K562 (cell line): ENCODE measurements around the gene IARS2. TPM values are rescaled to one million over a fixed set of nuclear protein-coding genes. Genes with fewer than 3 reads are reported as not detected.

Experiments used
- ARID4B ChIP-seq: sonication (generic); formaldehyde crosslinking; IDR thresholded peaks from 2 replicates; pipeline ENCODE4 v1.8.0; 2022; ENCODE audit warnings: mild to moderate bottlenecking, missing genetic modification reagents
- ATF6 ChIP-seq: sonication (generic); formaldehyde crosslinking; IDR thresholded peaks from 2 replicates; pipeline ENCODE4 v1.4.0; 2020; ENCODE audit warnings: mild to moderate bottlenecking, missing genetic modification reagents
- ATF7 ChIP-seq: fragments of 450-650 bp; IDR thresholded peaks from 2 replicates; pipeline ENCODE4 v1.7.1; 2014; ENCODE audit warnings: mild to moderate bottlenecking, moderate library complexity
- CCAR2 ChIP-seq: fragments of 200-400 bp; formaldehyde crosslinking; IDR thresholded peaks from 2 replicates; pipeline ENCODE4 v1.6.1; 2017; ENCODE audit warnings: mild to moderate bottlenecking, low read depth, low read length
- CHAMP1 ChIP-seq: fragments of 450-650 bp; IDR thresholded peaks from 2 replicates; pipeline ENCODE4 v1.6.1; 2016; ENCODE audit warnings: mild to moderate bottlenecking
- DACH1 ChIP-seq: fragments of 450-650 bp; IDR thresholded peaks from 2 replicates; pipeline ENCODE4 v1.6.1; 2018; ENCODE audit not compliant: partially characterized antibody
- DMBX1 ChIP-seq: fragments of 250-450 bp; sonication (Bioruptor Pico); IDR thresholded peaks from 2 replicates; pipeline ENCODE4 v1.8.0; 2022; ENCODE audit warnings: inconsistent platforms, mild to moderate bottlenecking, moderate library complexity, borderline replicate concordance
- EP400 ChIP-seq: fragments of 450-650 bp; IDR thresholded peaks from 2 replicates; pipeline ENCODE4 v1.6.1; 2017; ENCODE audit warnings: antibody characterized with exemption, mild to moderate bottlenecking, moderate library complexity
- HCFC1 ChIP-seq: IDR thresholded peaks from 2 replicates; pipeline ENCODE4 v1.6.1; 2012; ENCODE audit warnings: low read depth, low read length, improper control_type of control experiment
- HDAC1 ChIP-seq, 2 experiments: fragments of 450-650 bp; IDR thresholded peaks; 2 replicates each; pipeline ENCODE4 v1.6.1; 2016 to 2017; ENCODE audit warnings: inconsistent platforms in 1 of 2, mild to moderate bottlenecking in 1 of 2, moderate library complexity in 1 of 2
- MAZ ChIP-seq, 2 experiments: fragments of 450-650 bp in 1 of 2; sonication (generic) in 1 of 2; formaldehyde crosslinking; IDR thresholded peaks in 1 of 2; conservative IDR thresholded peaks in 1 of 2; 2 replicates each; pipeline versions ENCODE4 v1.4.0 to v1.5.0; 2020; ENCODE audit warnings: mild to moderate bottlenecking in 1 of 2, missing genetic modification reagents in 1 of 2
- NRF1 ChIP-seq, 2 experiments: fragments of 450-650 bp; IDR thresholded peaks in 1 of 2; conservative IDR thresholded peaks in 1 of 2; 2 replicates each; pipeline ENCODE4 v1.6.1; 2014; ENCODE audit warnings: mild to moderate bottlenecking in 2 of 2
- PHF8 ChIP-seq: fragments of 200-600 bp; sonication (generic); IDR thresholded peaks from 2 replicates; pipeline ENCODE4 v1.6.1; 2012; ENCODE audit warnings: mixed run types, mild to moderate bottlenecking, inconsistent platforms, low read length, moderate library complexity, borderline replicate concordance
- VEZF1 ChIP-seq: fragments of 200-800 bp; sonication (Bioruptor generic); IDR thresholded peaks from 2 replicates; pipeline ENCODE4 v1.6.1; 2017; ENCODE audit warnings: missing genetic modification characterization, missing compliant biosample characterization
- ZKSCAN1 ChIP-seq: fragments of 150-350 bp; IDR thresholded peaks from 2 replicates; pipeline ENCODE4 v1.6.1; 2016; ENCODE audit warnings: low read depth, low read length
- ZNF408 ChIP-seq: fragments of 250-450 bp; sonication (Bioruptor Pico); IDR thresholded peaks from 2 replicates; pipeline ENCODE4 v1.4.0; 2020; ENCODE audit warnings: low read depth, mild to moderate bottlenecking, moderate library complexity
- polyA plus RNA-seq, 8 experiments: library from polyadenylated mRNA; depleted of rRNA in 4 of 8; stranded (reverse) in 5 of 8; unstranded in 3 of 8; fragments of >200 nt; fragmentation: Nextera tagmentation in 2 of 8; fragmentation: Illumina TruSeq in 1 of 8; extraction: Ambion mirVana in 2 of 8; extraction: Trizol in 1 of 8; gene quantifications; 2 replicates each; pipeline versions ENCODE4 v1.2.1 to v1.2.3, GENCODE V29; 2011 to 2014; ENCODE audit warnings: inconsistent platforms in 1 of 8, missing spikeins in 1 of 8
- total RNA-seq, 7 experiments: library from RNA; depleted of rRNA in 6 of 7; stranded (reverse); fragments of >200 nt in 6 of 7; fragmentation: Illumina TruSeq in 2 of 7; extraction: Trizol in 2 of 7; gene quantifications; 2 replicates each; pipeline versions ENCODE4 v1.2.1 to v1.2.3, GENCODE V29; 2011 to 2021; ENCODE audit warnings: low replicate concordance in 1 of 7

IARS2 gene
- total and polyA plus RNA-seq, 9 of the 15 experiments (the other 6 are each of a cell fraction or from before 2014, with no cell fraction given): 39.6 to 127 (median 93.8) TPM

GRCh38 chr1:220094016-220094911, at the start of gene IARS2 (continued):
- TF ChIP-seq ZNF408 (CRISPR knock-in tag): no peak
- no peak for TF ChIP-seq DMBX1 (CRISPR knock-in tag)
- TF ChIP-seq ATF6 (CRISPR knock-in tag): peak; percentile 86; the same call in 1 of the 2 replicates
- TF ChIP-seq CCAR2: no peak
- TF ChIP-seq HCFC1: peak; percentile 20; the same call in 1 of the 2 replicates
- TF ChIP-seq HDAC1 (IDR thresholded peaks at IDR 0.05): peak in 1 of 2 experiments; percentile 97; a peak in 2 of 4 replicates
- peak; percentile 82; the same call in 1 of the 2 replicates for TF ChIP-seq PHF8
- TF ChIP-seq CHAMP1: no peak
- no peak for TF ChIP-seq ZKSCAN1
- TF ChIP-seq EP400: peak; percentile 73; the same call in 1 of the 2 replicates
- peak; percentile 70 to 75 for TF ChIP-seq NRF1 (conservative IDR thresholded peaks at IDR 0.05 in 1 of 2, IDR thresholded peaks at IDR 0.05 in 1 of 2)
- TF ChIP-seq ATF7: 0 out of 2 replicates have a peak, but pooled peaks have one; percentile 36
- peak; percentile 95 for TF ChIP-seq VEZF1 (CRISPR knock-in tag)
- peak; percentile 78 to 85 for TF ChIP-seq MAZ (CRISPR knock-in tag; conservative IDR thresholded peaks at IDR 0.05 in 1 of 2, IDR thresholded peaks at IDR 0.05 in 1 of 2)
- TF ChIP-seq ARID4B: peak; percentile 93
- peak; percentile 32 for TF ChIP-seq DACH1
